ENCODE results near the gene GRIK4. TPM values are rescaled to one million over a fixed set of nuclear protein-coding genes. Genes with fewer than 3 reads are reported as not detected.
A peak's percentile ranks its signal among the peaks of the same experiment; 100 is the strongest.

Gene GRIK4
- total and polyA plus RNA-seq, 2 of the 4 experiments (the other 2 are of a cell fraction), result 0.18 to 0.38 TPM

- peak overlapping the region; percentile 63 for H4K91ac ChIP-seq (ENCODE audit: insufficient read depth, low read depth, low read length)
- H2BK15ac ChIP-seq (ENCODE audit: low read depth, low read length), result peak overlapping the region; percentile 21; the same call in 2 of the 3 replicates
- peak overlapping the region; percentile 9; the same call in 1 of the 2 replicates for H4K5ac ChIP-seq (ENCODE audit: low read depth, low read length)
- peak overlapping the region; percentile 81 for H2BK20ac ChIP-seq (ENCODE audit: low read depth, low read length)
- ChIA-PET CTCF (interaction anchor here (1.8 kb wide), 1 partner anchor 31 kb away, joined by 7 read pairs; no protein-coding TSS in a partner anchor), POLR2A (ENCODE audit: unreplicated experiment) (interaction anchor here (0.5 kb wide), 1 partner anchor 162 kb away, joined by 6 read pairs; no protein-coding TSS in a partner anchor)
- peak overlapping the region; percentile 2; the same call in 1 of the 2 replicates for H3K18ac ChIP-seq (ENCODE audit: low read depth, low read length)
- H2AK5ac ChIP-seq (ENCODE audit: low read depth, low read length), result peak overlapping the region; percentile 70
- peak overlapping the region; percentile 70 to 85; a peak in 3 of 4 replicates for H4K8ac ChIP-seq (ENCODE audit: low read depth in 2 of 2, low read length in 2 of 2)
- peak overlapping the region; percentile 57 for H2AK9ac ChIP-seq (replicated peaks; ENCODE audit: low read depth, low read length, poor library complexity)
- H3K4me2 ChIP-seq (ENCODE audit: low read depth, low read length), result peak overlapping the region; percentile 5; the same call in 1 of the 2 replicates
- H3K36me3 ChIP-seq (ENCODE audit: control insufficient read depth, insufficient read depth, low read length), result no peaks in the 10 kb centered on the region
- H3K9me3 ChIP-seq (ENCODE audit: control insufficient read depth, insufficient read depth, low read length), result no peaks in the 10 kb centered on the region
- no peak overlapping the region for H3K56ac ChIP-seq (ENCODE audit: extremely low read depth, insufficient read depth, low read length)
- H3K27ac ChIP-seq (ENCODE audit: insufficient read depth, low read length), result peak overlapping the region; percentile 87; the same call in 1 of the 2 replicates
- in situ Hi-C loops (cut with MboI; ENCODE audit: low sequenced_read_pairs) (no loop called here), intact Hi-C loops (cut with micrococcal nuclease) (loop anchor here (2.0 to 10.0 kb wide), 3 partner anchors 30 to 1991 kb away; no protein-coding TSS in a partner anchor), dilution Hi-C loops (cut with HindIII; ENCODE audit: low sequenced_read_pairs, unreplicated experiment) (no loop called here)
- H2AFZ ChIP-seq (replicated peaks; ENCODE audit: low read length, poor library complexity), result peak overlapping the region; percentile 87
- H3K27me3 ChIP-seq (ENCODE audit: control insufficient read depth, insufficient read depth, low read length), result peaks cover 4% of the 10 kb centered on the region; the same call in 1 of the 2 replicates
- DNase-seq, result no peak
- ATAC-seq (ENCODE audit: low read depth), result 0 out of 2 replicates have a peak, but pooled peaks have one; percentile 5
- H3K14ac ChIP-seq (replicated peaks; ENCODE audit: low read depth, low read length), result 0 out of 2 replicates have a peak overlapping the region, but pooled peaks have one; percentile 21
- peaks cover 8% of the 10 kb centered on the region; the same call in 1 of the 2 replicates for H3K9me1 ChIP-seq (ENCODE audit: insufficient read depth, low read length)
- H3K4me3 ChIP-seq (ENCODE audit: insufficient read depth, low read depth, low read length), result no peak overlapping the region
- peak overlapping the region; percentile 9 for H2BK5ac ChIP-seq (ENCODE audit: low read depth, low read length, poor library complexity, severe bottlenecking)
- H3K9ac ChIP-seq (ENCODE audit: low read depth, low read length), result no peak overlapping the region; the same call in 1 of the 2 replicates
- H2BK120ac ChIP-seq (ENCODE audit: low read depth, low read length), result peak overlapping the region; percentile 85
- WGBS, 2 experiments (ENCODE audit: extremely low coverage in 2 of 2, insufficient read length in 1 of 2), result 47% methylated on average over 18 of the region's 39 CpGs; no CpG with 5 or more reads in 1 of the 2 experiments
- no peaks in the 10 kb centered on the region for H3K79me1 ChIP-seq (ENCODE audit: low read depth in 1 of 2, low read length in 2 of 2)
- no TSS peak for BruUV-seq (replicated peaks)
- H3K4ac ChIP-seq (ENCODE audit: low read depth, low read length), result peak overlapping the region; percentile 83
- no peaks in the 10 kb centered on the region for H4K20me1 ChIP-seq (ENCODE audit: insufficient read depth, low read length)
- H3K23ac ChIP-seq (ENCODE audit: low read depth, low read length), result no peak overlapping the region; the same call in 1 of the 2 replicates
- H3K4me1 ChIP-seq (ENCODE audit: control insufficient read depth, insufficient read depth, low read length), result peaks cover 13% of the 10 kb centered on the region; the same call in 1 of the 2 replicates
- TF ChIP-seq BHLHE40 (IDR thresholded peaks at IDR 0.05; ENCODE audit: low read depth, low read length) (no peak), CEBPB (IDR thresholded peaks at IDR 0.05; ENCODE audit: low read depth, low read length) (no peak), SMC3 (IDR thresholded peaks at IDR 0.05; ENCODE audit: low read depth, low read length) (no peak), RFX5 (IDR thresholded peaks at IDR 0.05; ENCODE audit: low read depth, low read length) (no peak), MXI1 (IDR thresholded peaks at IDR 0.05; ENCODE audit: borderline replicate concordance, low read depth, low read length) (no peak), ELK1 (IDR thresholded peaks at IDR 0.05; ENCODE audit: borderline replicate concordance, low read depth, low read length) (no peak), POLR2A (IDR thresholded peaks at IDR 0.05; ENCODE audit: low read depth, low read length) (no peak), USF2 (IDR thresholded peaks at IDR 0.05; ENCODE audit: low read depth, low read length) (no peak), CTCF (conservative IDR thresholded peaks at IDR 0.05; ENCODE audit: low read depth, low read length) (no peak), FOS (IDR thresholded peaks at IDR 0.05; ENCODE audit: low read depth, low read length) (no peak), CHD1 (IDR thresholded peaks at IDR 0.05; ENCODE audit: low read depth, low read length) (no peak), MAFK (IDR thresholded peaks at IDR 0.05; ENCODE audit: low read depth, low read length) (no peak)
These were observed 5.2 kb downstream of the GRIK4 start for GRCh38 chr11:120516461-120517389.
